HG03103 (cell line): Measurements from ENCODE around the gene PEAR1.

Experiments
- ATAC-seq: cut with Tn5 transposase; IDR thresholded peaks from one replicate; pipeline ENCODE4 v1.9.1; 2021; ENCODE audit warnings: low read depth; ENCODE audit not compliant: unreplicated experiment

PEAR1 gene

GRCh38 chr1:156893048-156893953, at the start of gene PEAR1:
PEAR1 (plus strand) TSS chr1:156893718; CDS start chr1:156903927, 10,209 bp downstream.
- ATAC-seq = no peak

- no peak for ATAC-seq
Measured at GRCh38 chr1:156844102-156844501, 49.4 kb upstream of the PEAR1 start.

GRCh38 chr1:156844638-156845037, 48.9 kb upstream of the PEAR1 start:
- no peak for ATAC-seq

GRCh38 chr1:156845055-156845952, 48.2 kb upstream of the PEAR1 start:
- ATAC-seq = no peak

GRCh38 chr1:156845953-156846545, 47.5 kb upstream of the PEAR1 start:
- ATAC-seq = no peak

- ATAC-seq = no peak
Measured at GRCh38 chr1:156846643-156847042, 46.9 kb upstream of the PEAR1 start.

- no peak for ATAC-seq
Measured at GRCh38 chr1:156847591-156848460, 45.7 kb upstream of the PEAR1 start.

- no peak for ATAC-seq
Measured at GRCh38 chr1:156848461-156849150, 44.9 kb upstream of the PEAR1 start.

- no peak for ATAC-seq
Measured at GRCh38 chr1:156849151-156849496, 44.4 kb upstream of the PEAR1 start.

GRCh38 chr1:156851779-156852417, 41.6 kb upstream of the PEAR1 start:
- no peak for ATAC-seq

- no peak for ATAC-seq
Measured at GRCh38 chr1:156852418-156852874, 41.1 kb upstream of the PEAR1 start.

- no peak for ATAC-seq
Measured at GRCh38 chr1:156853761-156854160, 39.8 kb upstream of the PEAR1 start.

GRCh38 chr1:156854634-156855033, 38.9 kb upstream of the PEAR1 start:
- no peak for ATAC-seq

- ATAC-seq = no peak
Measured at GRCh38 chr1:156856282-156856785, 37.2 kb upstream of the PEAR1 start.

- ATAC-seq = no peak
Measured at GRCh38 chr1:156857532-156857931, 36.0 kb upstream of the PEAR1 start.

- ATAC-seq = no peak
Measured at GRCh38 chr1:156858555-156858956, 35.0 kb upstream of the PEAR1 start.

- no peak for ATAC-seq
Measured at GRCh38 chr1:156858959-156859522, 34.5 kb upstream of the PEAR1 start, which contains the start of gene INSRR. INSRR (minus strand) TSS chr1:156859117; CDS start chr1:156858621, 496 bp downstream.

GRCh38 chr1:156859523-156860112, 33.9 kb upstream of the PEAR1 start:
- ATAC-seq = no peak
